Peyer's patch (tissue), 4 donors: Measurements from ENCODE around the gene TIMM13. TPM values are rescaled to one million over a fixed set of nuclear protein-coding genes. Genes with fewer than 3 reads are reported as not detected.
A peak's percentile ranks its signal among the peaks of the same experiment; 100 is the strongest.

Experiments
- DNase-seq, 3 donors: peaks; one replicate each; pipeline ENCODE4 v3.0.0-alpha.2; 2017 to 2019
- H3K27ac ChIP-seq, 4 donors: fragments of 200-600 bp; sonication (generic); one replicate each; pipeline ENCODE4 v1.5.1; 2016 to 2019
- H3K27me3 ChIP-seq, 2 donors: fragments of 200-600 bp; sonication (generic); one replicate each; pipeline ENCODE4 v1.5.1; 2019
- H3K36me3 ChIP-seq, 3 donors: fragments of 200-600 bp; sonication (generic); one replicate each; pipeline ENCODE4 v1.5.1; 2016 to 2019
- H3K4me1 ChIP-seq, 4 donors: fragments of 200-600 bp; sonication (generic); one replicate each; pipeline ENCODE4 v1.5.1; 2016 to 2019
- H3K4me3 ChIP-seq, 4 donors: fragments of 200-600 bp; sonication (generic); 1 replicate in 3 of 4; 2 replicates in 1 of 4; pipeline ENCODE4 v1.5.1; 2016 to 2019; ENCODE audit warnings: mild to moderate bottlenecking in 1 of 4
- H3K9me3 ChIP-seq, 4 donors: fragments of 200-600 bp; sonication (generic); one replicate each; pipeline ENCODE4 v1.5.1; 2016 to 2019; ENCODE audit warnings: mild to moderate bottlenecking in 1 of 4
- POLR2A ChIP-seq, 2 donors: fragments of 450-650 bp; IDR thresholded peaks; one replicate each; pipeline ENCODE4 v1.5.1; 2017; ENCODE audit warnings: antibody characterized with exemption in 2 of 2, mild to moderate bottlenecking in 2 of 2, moderate library complexity in 2 of 2
- total RNA-seq, 4 donors: library from RNA; depleted of rRNA; stranded (reverse); fragments of >200 nt; gene quantifications; one replicate each; pipeline ENCODE4 v1.1.0, GENCODE V29; 2016
- TF ChIP-seq, protein P1 (sequence below), 6 experiments: fragments of 450-650 bp in 4 of 6; fragments of 200-600 bp in 2 of 6; sonication (generic) in 1 of 6; IDR thresholded peaks; one replicate each; pipeline ENCODE4 v1.5.1; 2017 to 2019; ENCODE audit warnings: antibody characterized with exemption in 6 of 6, mild to moderate bottlenecking in 3 of 6, moderate library complexity in 1 of 6

TIMM13 gene
- total RNA-seq, 4 donors from 2014 or later = 28.1 to 44.4 (median 44.0) TPM

DNA sequence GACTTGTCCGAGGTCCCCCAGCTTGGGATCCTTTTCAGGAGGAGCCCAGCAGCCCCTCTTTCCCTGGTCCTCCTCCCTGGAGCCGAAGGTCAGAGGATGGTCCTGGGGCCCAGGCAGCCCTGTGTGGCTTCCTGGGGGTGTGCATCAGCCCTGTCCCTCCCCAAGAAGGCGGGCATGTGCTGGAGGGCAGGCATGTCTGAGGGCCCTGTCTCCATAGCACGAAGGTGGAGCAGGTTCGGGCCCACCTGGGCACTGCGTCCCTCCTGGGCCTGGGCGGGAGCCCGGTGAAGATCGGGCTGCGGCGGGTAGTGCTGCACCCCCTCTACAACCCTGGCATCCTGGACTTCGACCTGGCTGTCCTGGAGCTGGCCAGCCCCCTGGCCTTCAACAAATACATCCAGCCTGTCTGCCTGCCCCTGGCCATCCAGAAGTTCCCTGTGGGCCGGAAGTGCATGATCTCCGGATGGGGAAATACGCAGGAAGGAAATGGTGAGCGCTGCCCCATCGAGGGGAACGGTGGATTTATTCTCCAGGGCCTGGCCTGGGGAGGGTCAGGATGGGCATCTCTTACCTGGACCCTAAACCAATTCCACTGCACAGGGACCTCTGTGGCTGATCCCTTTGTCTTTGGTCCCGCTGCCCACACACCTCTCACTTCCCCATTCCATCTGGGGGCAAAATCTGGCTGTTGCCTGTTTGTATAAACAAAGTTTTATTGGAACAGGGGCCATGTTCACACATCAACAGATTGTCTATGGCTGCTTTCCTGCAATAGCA, 10.9 kb downstream of the TIMM13 start:
- Histone ChIP-seq H3K36me3 (no peaks in the 10 kb centered on the region), H3K27ac (no peak overlapping the region), H3K4me3 (no peak overlapping the region), H3K27me3 (no peaks in the 10 kb centered on the region), H3K9me3 (no peaks in the 10 kb centered on the region), H3K4me1 (no peaks in the 10 kb centered on the region)
- TF ChIP-seq, protein P1, sequence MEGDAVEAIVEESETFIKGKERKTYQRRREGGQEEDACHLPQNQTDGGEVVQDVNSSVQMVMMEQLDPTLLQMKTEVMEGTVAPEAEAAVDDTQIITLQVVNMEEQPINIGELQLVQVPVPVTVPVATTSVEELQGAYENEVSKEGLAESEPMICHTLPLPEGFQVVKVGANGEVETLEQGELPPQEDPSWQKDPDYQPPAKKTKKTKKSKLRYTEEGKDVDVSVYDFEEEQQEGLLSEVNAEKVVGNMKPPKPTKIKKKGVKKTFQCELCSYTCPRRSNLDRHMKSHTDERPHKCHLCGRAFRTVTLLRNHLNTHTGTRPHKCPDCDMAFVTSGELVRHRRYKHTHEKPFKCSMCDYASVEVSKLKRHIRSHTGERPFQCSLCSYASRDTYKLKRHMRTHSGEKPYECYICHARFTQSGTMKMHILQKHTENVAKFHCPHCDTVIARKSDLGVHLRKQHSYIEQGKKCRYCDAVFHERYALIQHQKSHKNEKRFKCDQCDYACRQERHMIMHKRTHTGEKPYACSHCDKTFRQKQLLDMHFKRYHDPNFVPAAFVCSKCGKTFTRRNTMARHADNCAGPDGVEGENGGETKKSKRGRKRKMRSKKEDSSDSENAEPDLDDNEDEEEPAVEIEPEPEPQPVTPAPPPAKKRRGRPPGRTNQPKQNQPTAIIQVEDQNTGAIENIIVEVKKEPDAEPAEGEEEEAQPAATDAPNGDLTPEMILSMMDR (IDR thresholded peaks at IDR 0.05) = no peak
- TF ChIP-seq POLR2A (IDR thresholded peaks at IDR 0.05) = no peak
- no peak for DNase-seq

DNA sequence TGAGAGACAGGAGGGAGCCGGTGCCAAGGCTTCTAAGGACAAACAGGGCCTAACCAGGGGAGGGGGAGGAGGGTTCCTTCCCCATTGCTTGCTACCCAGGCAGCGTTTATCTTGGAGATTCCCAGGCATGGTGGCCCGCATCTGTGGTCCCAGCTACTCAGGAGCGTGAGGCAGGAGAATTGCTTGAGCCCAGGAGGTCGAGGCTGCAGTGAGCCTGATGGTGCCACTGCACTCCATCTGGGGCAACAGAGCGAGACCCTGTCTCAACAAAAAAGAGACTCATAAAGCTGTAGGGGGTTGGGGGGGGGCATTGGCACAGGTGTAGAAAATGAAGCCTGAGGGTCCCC, 11.4 kb downstream of the TIMM13 start:
- no peak for DNase-seq
- Histone ChIP-seq H3K9me3 (no peaks in the 10 kb centered on the region), H3K4me3 (no peak overlapping the region), H3K4me1 (no peaks in the 10 kb centered on the region), H3K27me3 (no peaks in the 10 kb centered on the region), H3K36me3 (no peaks in the 10 kb centered on the region), H3K27ac (no peak overlapping the region)
- TF ChIP-seq, protein P1 (IDR thresholded peaks at IDR 0.05) = no peak
- no peak for TF ChIP-seq POLR2A (IDR thresholded peaks at IDR 0.05)

DNA sequence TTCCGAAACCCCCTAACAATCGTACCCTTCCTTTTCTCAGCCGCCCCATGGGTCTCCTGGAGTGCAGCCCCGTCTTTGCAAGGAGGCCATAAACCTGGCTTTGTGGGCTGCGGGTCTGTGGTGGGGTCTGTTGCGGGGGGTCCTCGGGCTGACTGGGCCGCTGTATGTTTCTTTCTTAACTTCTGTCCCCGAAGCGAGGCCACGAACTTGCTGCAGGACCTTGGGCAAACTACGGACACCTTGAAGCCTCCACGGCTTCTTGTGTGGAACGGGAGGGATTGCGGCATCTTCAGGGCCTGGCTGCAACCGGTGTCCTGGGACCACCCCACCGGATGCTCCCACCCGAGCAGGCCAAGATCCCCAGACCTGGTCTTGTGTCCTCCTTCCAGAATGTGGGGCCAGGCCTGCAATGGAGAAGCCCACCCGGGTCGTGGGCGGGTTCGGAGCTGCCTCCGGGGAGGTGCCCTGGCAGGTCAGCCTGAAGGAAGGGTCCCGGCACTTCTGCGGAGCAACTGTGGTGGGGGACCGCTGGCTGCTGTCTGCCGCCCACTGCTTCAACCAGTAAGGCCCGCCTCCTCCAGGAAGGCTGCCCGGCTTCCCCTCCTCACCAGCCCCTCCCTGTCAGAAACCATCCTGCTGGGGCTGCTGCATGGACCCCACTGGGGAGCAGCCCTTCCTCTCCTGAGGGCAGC, 12.0 kb downstream of the TIMM13 start:
- Histone ChIP-seq H3K36me3 (no peaks in the 10 kb centered on the region), H3K4me3 (no peak overlapping the region), H3K4me1 (no peaks in the 10 kb centered on the region), H3K9me3 (no peaks in the 10 kb centered on the region), H3K27me3 (no peaks in the 10 kb centered on the region), H3K27ac (no peak overlapping the region)
- TF ChIP-seq POLR2A (IDR thresholded peaks at IDR 0.05) = no peak
- TF ChIP-seq, protein P1 (IDR thresholded peaks at IDR 0.05) = no peak
- DNase-seq = peak in 1 of 3 donors; percentile 46

DNA sequence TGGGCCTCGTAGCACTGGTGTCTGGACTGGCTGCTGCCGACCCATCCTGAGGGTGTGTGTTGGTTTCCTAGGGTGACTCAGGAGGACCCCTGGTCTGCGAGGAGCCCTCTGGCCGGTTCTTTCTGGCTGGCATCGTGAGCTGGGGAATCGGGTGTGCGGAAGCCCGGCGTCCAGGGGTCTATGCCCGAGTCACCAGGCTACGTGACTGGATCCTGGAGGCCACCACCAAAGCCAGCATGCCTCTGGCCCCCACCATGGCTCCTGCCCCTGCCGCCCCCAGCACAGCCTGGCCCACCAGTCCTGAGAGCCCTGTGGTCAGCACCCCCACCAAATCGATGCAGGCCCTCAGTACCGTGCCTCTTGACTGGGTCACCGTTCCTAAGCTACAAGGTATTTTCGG, 13.8 kb downstream of the TIMM13 start:
- Histone ChIP-seq H3K27me3 (no peaks in the 10 kb centered on the region), H3K9me3 (no peaks in the 10 kb centered on the region), H3K36me3 (no peaks in the 10 kb centered on the region), H3K4me3 (no peak overlapping the region), H3K27ac (no peak overlapping the region), H3K4me1 (no peaks in the 10 kb centered on the region)
- TF ChIP-seq, protein P1 (IDR thresholded peaks at IDR 0.05) = no peak
- no peak for TF ChIP-seq POLR2A (IDR thresholded peaks at IDR 0.05)
- no peak for DNase-seq

DNA sequence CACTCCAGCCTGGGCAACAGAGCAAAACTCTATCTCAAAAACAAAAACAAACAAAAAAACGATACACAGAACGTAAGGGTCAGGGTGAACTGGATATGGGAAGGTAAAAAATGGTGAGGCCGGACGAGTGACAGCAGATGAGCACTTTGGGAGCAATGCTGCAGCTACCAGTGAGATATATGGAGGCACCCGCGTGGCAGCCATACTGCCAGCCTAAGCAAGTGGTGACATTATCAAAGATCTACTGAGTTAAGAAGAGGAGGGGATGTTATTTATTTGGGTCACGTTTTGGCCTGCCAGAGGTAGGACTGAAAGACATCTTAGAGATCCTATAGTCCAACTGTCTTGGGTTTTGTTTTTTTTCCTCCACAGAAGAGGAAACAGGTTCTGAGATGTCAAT, 14.2 kb downstream of the TIMM13 start:
- no peaks in the 10 kb centered on the region for H3K4me1 ChIP-seq
- H3K27ac ChIP-seq = no peak overlapping the region
- H3K9me3 ChIP-seq = no peaks in the 10 kb centered on the region
- no peak for TF ChIP-seq POLR2A (IDR thresholded peaks at IDR 0.05)
- TF ChIP-seq, protein P1 (IDR thresholded peaks at IDR 0.05) = no peak
- no peak for DNase-seq
- no peaks in the 10 kb centered on the region for H3K36me3 ChIP-seq
- no peak overlapping the region for H3K4me3 ChIP-seq
- H3K27me3 ChIP-seq = no peaks in the 10 kb centered on the region
